Natural killer cell treated with Interleukin-12 subunit alpha and Interleukin-12 subunit beta and Interleukin-15 and Interleukin-18, amount 100 ng/mL, for 72 hours (primary cell): ENCODE measurements around the gene TAF6L. TPM values are rescaled to one million over a fixed set of nuclear protein-coding genes. Genes with fewer than 3 reads are reported as not detected.

ENCODE experiments used
- ATAC-seq, 2 donors: fragments of 150-1000 bp; cut with Tn5 transposase in 1 of 2; sonication (Bioruptor Pico), chemical (Tn5 transposase) in 1 of 2; 2 replicates each; pipeline ENCODE4 v1.10.0; 2021
- DNase-seq: peaks from one replicate; pipeline ENCODE4 v3.0.0; 2022; ENCODE audit warnings: low spot score
- H3K27ac Mint-ChIP-seq, 2 donors: 1 replicate in 1 of 2; 2 replicates in 1 of 2; pipeline ENCODE4 v1.8.0; 2022; ENCODE audit warnings: mixed read lengths in 2 of 2, mild to moderate bottlenecking in 1 of 2, moderate library complexity in 1 of 2
- H3K27me3 Mint-ChIP-seq, 2 donors: 1 replicate in 1 of 2; 2 replicates in 1 of 2; pipeline ENCODE4 v1.8.0; 2022; ENCODE audit warnings: mixed read lengths in 2 of 2
- H3K36me3 Mint-ChIP-seq: one replicate; pipeline ENCODE4 v1.8.0; 2022; ENCODE audit warnings: mixed read lengths
- H3K4me1 Mint-ChIP-seq, 2 donors: 1 replicate in 1 of 2; 2 replicates in 1 of 2; pipeline ENCODE4 v1.8.0; 2022; ENCODE audit warnings: low read depth in 2 of 2, mixed read lengths in 2 of 2, mild to moderate bottlenecking in 1 of 2
- H3K4me3 Mint-ChIP-seq: one replicate; pipeline ENCODE4 v1.8.0; 2022; ENCODE audit warnings: mixed read lengths
- H3K9me3 Mint-ChIP-seq: 2 replicates; pipeline ENCODE4 v1.8.0; 2022; ENCODE audit warnings: mixed read lengths
- total RNA-seq, 2 donors: library from RNA; stranded (reverse); gene quantifications; one replicate each; pipeline ENCODE4 v1.2.3, GENCODE V29; 2022

TAF6L gene
- total RNA-seq, 2 donors from 2014 or later = 13.9 to 34.1 TPM

- no peaks in the 10 kb centered on the region for H3K36me3 Mint-ChIP-seq
- H3K27me3 Mint-ChIP-seq = no peaks in the 10 kb centered on the region
- peak; percentile 4 to 60 for ATAC-seq
- no peak overlapping the region for H3K4me3 Mint-ChIP-seq
- no peaks in the 10 kb centered on the region for H3K9me3 Mint-ChIP-seq
- peak; percentile 55 for DNase-seq
- peaks cover 6 to 7% of the 10 kb centered on the region in 2 donors for H3K4me1 Mint-ChIP-seq
- H3K27ac Mint-ChIP-seq = peak overlapping the region in 1 of 2 donors; percentile 74
These were observed 7.2 kb downstream of the TAF6L start for GRCh38 chr11:62778441-62778840.

GRCh38 chr11:62782753-62783152 lies 11.6 kb downstream of the TAF6L start:
- H3K27ac Mint-ChIP-seq = no peak overlapping the region

GRCh38 chr11:62786318-62787004 lies 15.3 kb downstream of the TAF6L start:
- Mint-ChIP-seq H3K4me1 (peaks cover 24 to 34% of the 10 kb centered on the region in 2 donors), H3K4me3 (peak overlapping the region; percentile 90), H3K27ac (peak overlapping the region; percentile 82 to 88), H3K27me3 (no peaks in the 10 kb centered on the region), H3K9me3 (no peaks in the 10 kb centered on the region), H3K36me3 (peaks cover 12% of the 10 kb centered on the region)
- DNase-seq (peak; percentile 92), ATAC-seq (peak; percentile 85)

More at GRCh38 chr11:62782753-62783152, 11.6 kb downstream of the TAF6L start:
- DNase-seq = peak; percentile 39
- no peak for ATAC-seq
- H3K4me1 Mint-ChIP-seq = peaks cover 2 to 11% of the 10 kb centered on the region in 2 donors
- no peak overlapping the region for H3K4me3 Mint-ChIP-seq
- H3K36me3 Mint-ChIP-seq = no peaks in the 10 kb centered on the region
- no peaks in the 10 kb centered on the region for H3K9me3 Mint-ChIP-seq
- H3K27me3 Mint-ChIP-seq = no peaks in the 10 kb centered on the region

- Mint-ChIP-seq H3K4me1 (peaks cover 26 to 37% of the 10 kb centered on the region in 2 donors), H3K27me3 (no peaks in the 10 kb centered on the region), H3K36me3 (peaks cover 12% of the 10 kb centered on the region), H3K9me3 (no peaks in the 10 kb centered on the region), H3K4me3 (peak within 1 kb of the TSS; percentile 90), H3K27ac (peak within 1 kb of the TSS; percentile 82 to 88)
- peak; percentile 98 for DNase-seq
- peak; percentile 90 to 92 for ATAC-seq
These were observed 16.0 kb downstream of the TAF6L start, which contains the start of gene TMEM179B for GRCh38 chr11:62787005-62787759. TMEM179B (plus strand) TSS chr11:62787402; CDS start chr11:62787432, 30 bp downstream.

- DNase-seq (peak; percentile 31), ATAC-seq (no peak)
- H3K27me3 Mint-ChIP-seq = no peaks in the 10 kb centered on the region
- H3K9me3 Mint-ChIP-seq = no peaks in the 10 kb centered on the region
- H3K4me3 Mint-ChIP-seq = peak overlapping the region; percentile 90
- peaks cover 31 to 41% of the 10 kb centered on the region in 2 donors for H3K4me1 Mint-ChIP-seq
- peak overlapping the region; percentile 82 to 88 for H3K27ac Mint-ChIP-seq
- H3K36me3 Mint-ChIP-seq = peaks cover 12% of the 10 kb centered on the region
These were observed 17.8 kb downstream of the TAF6L start for GRCh38 chr11:62788991-62789390.

- H3K4me1 Mint-ChIP-seq = peaks cover 34 to 41% of the 10 kb centered on the region in 2 donors
- DNase-seq = peak; percentile 35
- peak overlapping the region; percentile 82 to 88 for H3K27ac Mint-ChIP-seq
- H3K9me3 Mint-ChIP-seq = no peaks in the 10 kb centered on the region
- H3K36me3 Mint-ChIP-seq = peaks cover 18% of the 10 kb centered on the region
- H3K4me3 Mint-ChIP-seq = peak overlapping the region; percentile 90
- no peaks in the 10 kb centered on the region for H3K27me3 Mint-ChIP-seq
- no peak for ATAC-seq
These were observed 18.4 kb downstream of the TAF6L start for GRCh38 chr11:62789576-62789975.

- peaks cover 33 to 34% of the 10 kb centered on the region in 2 donors for H3K4me1 Mint-ChIP-seq
- peak within 1 kb of the TSS; percentile 88 for H3K4me3 Mint-ChIP-seq
- no peaks in the 10 kb centered on the region for H3K27me3 Mint-ChIP-seq
- H3K36me3 Mint-ChIP-seq = peaks cover 32% of the 10 kb centered on the region
- H3K9me3 Mint-ChIP-seq = no peaks in the 10 kb centered on the region
- peak; percentile 86 to 87 for ATAC-seq
- peak within 1 kb of the TSS; percentile 82 to 88 for H3K27ac Mint-ChIP-seq
- peak; percentile 94 for DNase-seq
These were observed 20.5 kb downstream of the TAF6L start, which contains the start of gene TMEM223 for GRCh38 chr11:62791501-62792201. TMEM223 (minus strand) TSS chr11:62792006; CDS start chr11:62791994, 12 bp downstream.

GRCh38 chr11:62792202-62792575 lies 21.0 kb downstream of the TAF6L start:
- no peak for DNase-seq
- Mint-ChIP-seq H3K27ac (peak overlapping the region; percentile 82 to 88), H3K36me3 (peaks cover 32% of the 10 kb centered on the region), H3K4me1 (peaks cover 33 to 34% of the 10 kb centered on the region in 2 donors), H3K9me3 (no peaks in the 10 kb centered on the region), H3K4me3 (peak overlapping the region; percentile 88), H3K27me3 (no peaks in the 10 kb centered on the region)
- no peak for ATAC-seq

- peaks cover 31% of the 10 kb centered on the region for H3K36me3 Mint-ChIP-seq
- no peaks in the 10 kb centered on the region for H3K27me3 Mint-ChIP-seq
- no peak for ATAC-seq
- peak overlapping the region; percentile 3 to 36 for H3K27ac Mint-ChIP-seq
- H3K9me3 Mint-ChIP-seq = no peaks in the 10 kb centered on the region
- H3K4me3 Mint-ChIP-seq = no peak overlapping the region
- DNase-seq = no peak
- peaks cover 21 to 31% of the 10 kb centered on the region in 2 donors for H3K4me1 Mint-ChIP-seq
These were observed 23.1 kb downstream of the TAF6L start for GRCh38 chr11:62794201-62794775.

- DNase-seq (no peak), ATAC-seq (no peak)
- H3K27ac Mint-ChIP-seq = peak overlapping the region in 1 of 2 donors; percentile 29
- H3K9me3 Mint-ChIP-seq = no peaks in the 10 kb centered on the region
- H3K27me3 Mint-ChIP-seq = no peaks in the 10 kb centered on the region
- peaks cover 8 to 22% of the 10 kb centered on the region in 2 donors for H3K4me1 Mint-ChIP-seq
- H3K4me3 Mint-ChIP-seq = no peak overlapping the region
- peaks cover 30% of the 10 kb centered on the region for H3K36me3 Mint-ChIP-seq
These were observed 25.1 kb downstream of the TAF6L start for GRCh38 chr11:62796281-62796680.

GRCh38 chr11:62799486-62799885 lies 28.3 kb downstream of the TAF6L start:
- H3K4me1 Mint-ChIP-seq = peaks cover 20 to 34% of the 10 kb centered on the region in 2 donors
- no peak for DNase-seq
- no peaks in the 10 kb centered on the region for H3K9me3 Mint-ChIP-seq
- no peak overlapping the region for H3K4me3 Mint-ChIP-seq
- peak overlapping the region in 1 of 2 donors; percentile 48 for H3K27ac Mint-ChIP-seq
- H3K27me3 Mint-ChIP-seq = no peaks in the 10 kb centered on the region
- peak; percentile 2 to 34 for ATAC-seq
- H3K36me3 Mint-ChIP-seq = peaks cover 37% of the 10 kb centered on the region

- H3K27ac Mint-ChIP-seq = peak overlapping the region in 1 of 2 donors; percentile 73
These were observed 29.9 kb downstream of the TAF6L start for GRCh38 chr11:62801071-62801470.

More at GRCh38 chr11:62801071-62801470, 29.9 kb downstream of the TAF6L start:
- H3K4me1 Mint-ChIP-seq = peaks cover 31 to 42% of the 10 kb centered on the region in 2 donors
- H3K4me3 Mint-ChIP-seq = no peak overlapping the region
- no peak for ATAC-seq
- no peak for DNase-seq
- H3K9me3 Mint-ChIP-seq = no peaks in the 10 kb centered on the region
- H3K27me3 Mint-ChIP-seq = no peaks in the 10 kb centered on the region
- peaks cover 27% of the 10 kb centered on the region for H3K36me3 Mint-ChIP-seq
